DOHH2 (cell line): ENCODE results near the gene OCA2.

Source experiments
- H3F3A ChIP-seq: fragments of 200-600 bp; sonication (generic), shearing (Covaris generic); 2 replicates; pipeline ENCODE4 v1.6.0; 2016; ENCODE audit warnings: antibody characterized with exemption, mild to moderate bottlenecking; ENCODE audit not compliant: control insufficient read depth, insufficient read depth
- H3K27ac ChIP-seq: fragments of 200-600 bp; sonication (generic); 2 replicates; pipeline ENCODE4 v1.5.1; 2014; ENCODE audit warnings: low read depth, mild to moderate bottlenecking, low read length, moderate library complexity
- H3K27me3 ChIP-seq: fragments of 200-600 bp; sonication (generic); 2 replicates; pipeline ENCODE4 v1.6.1; 2014; ENCODE audit warnings: mild to moderate bottlenecking, low read length, mixed read lengths; ENCODE audit not compliant: control insufficient read depth
- H3K36me3 ChIP-seq: fragments of 200-600 bp; sonication (generic); 2 replicates; pipeline ENCODE4 v1.6.1; 2014; ENCODE audit warnings: mild to moderate bottlenecking, low read length, moderate library complexity, mixed read lengths; ENCODE audit not compliant: control insufficient read depth
- H3K4me1 ChIP-seq: fragments of 200-600 bp; sonication (generic); 2 replicates; pipeline ENCODE4 v1.6.1; 2014; ENCODE audit warnings: mild to moderate bottlenecking, low read length, mixed read lengths; ENCODE audit not compliant: control insufficient read depth
- H3K4me2 ChIP-seq: fragments of 200-600 bp; sonication (generic); 2 replicates; pipeline ENCODE4 v1.6.0; 2014; ENCODE audit warnings: mild to moderate bottlenecking, low read length, moderate library complexity
- H3K4me3 ChIP-seq: fragments of 200-600 bp; sonication (generic); 2 replicates; pipeline ENCODE4 v1.5.1; 2014; ENCODE audit warnings: mild to moderate bottlenecking, low read length, mixed read lengths
- H3K79me2 ChIP-seq: fragments of 200-600 bp; sonication (generic); 2 replicates; pipeline ENCODE4 v1.6.1; 2014; ENCODE audit warnings: mild to moderate bottlenecking, low read length, mixed read lengths; ENCODE audit not compliant: control insufficient read depth
- H3K9me2 ChIP-seq: fragments of 200-600 bp; sonication (generic); replicated peaks from 2 replicates; pipeline ENCODE4 v1.6.1; 2014; ENCODE audit warnings: mild to moderate bottlenecking, low read length, mixed read lengths; ENCODE audit not compliant: control insufficient read depth
- H3K9me3 ChIP-seq: fragments of 200-600 bp; sonication (generic); 2 replicates; pipeline ENCODE4 v1.6.1; 2014; ENCODE audit warnings: antibody characterized with exemption, low read length, mixed read lengths; ENCODE audit not compliant: control insufficient read depth, insufficient read depth
- H4K20me1 ChIP-seq: fragments of 200-600 bp; sonication (generic); 2 replicates; pipeline ENCODE4 v1.6.0; 2014; ENCODE audit warnings: low read depth, mild to moderate bottlenecking, antibody characterized with exemption, low read length, moderate library complexity; ENCODE audit not compliant: control insufficient read depth, insufficient read depth
- CTCF ChIP-seq: fragments of 200-600 bp; sonication (generic); IDR thresholded peaks from one replicate; pipeline ENCODE4 v1.5.1; 2014; ENCODE audit warnings: antibody characterized with exemption, mild to moderate bottlenecking, low read depth, low read length; ENCODE audit not compliant: poor library complexity, severe bottlenecking
- EZH2phosphoT487 ChIP-seq: fragments of 200-600 bp; sonication (generic); IDR thresholded peaks from 2 replicates; pipeline ENCODE4 v1.6.1; 2017; ENCODE audit warnings: borderline replicate concordance, mild to moderate bottlenecking, antibody characterized with exemption, low read length, moderate library complexity, mixed read lengths

Gene OCA2

GRCh38 chr15:28110481-28110881 lies 11.4 kb upstream of the OCA2 start:
- H3K36me3 ChIP-seq = peaks cover 41% of the 10 kb centered on the region
- H3K4me1 ChIP-seq = no peaks in the 10 kb centered on the region
- TF ChIP-seq EZH2phosphoT487 (no peak), CTCF (no peak)
- H3K27ac ChIP-seq = no peak overlapping the region
- no peaks in the 10 kb centered on the region for H3K27me3 ChIP-seq
- no peaks in the 10 kb centered on the region for H3K79me2 ChIP-seq
- H4K20me1 ChIP-seq = no peaks in the 10 kb centered on the region
- no peak overlapping the region for H3K4me2 ChIP-seq
- no peaks in the 10 kb centered on the region for H3F3A ChIP-seq
- H3K4me3 ChIP-seq = no peak overlapping the region
- no peaks in the 10 kb centered on the region for H3K9me2 ChIP-seq
- no peaks in the 10 kb centered on the region for H3K9me3 ChIP-seq

- Histone ChIP-seq H4K20me1 (no peaks in the 10 kb centered on the region), H3K9me2 (no peaks in the 10 kb centered on the region), H3K4me1 (no peaks in the 10 kb centered on the region), H3K4me3 (no peak overlapping the region), H3F3A (no peaks in the 10 kb centered on the region), H3K79me2 (no peaks in the 10 kb centered on the region), H3K27ac (no peak overlapping the region), H3K27me3 (no peaks in the 10 kb centered on the region), H3K36me3 (peaks cover 35% of the 10 kb centered on the region), H3K4me2 (no peak overlapping the region), H3K9me3 (no peaks in the 10 kb centered on the region)
- no peak for TF ChIP-seq CTCF
- TF ChIP-seq EZH2phosphoT487 = no peak
Observed at GRCh38 chr15:28109626-28110455, 10.7 kb upstream of the OCA2 start.

- Histone ChIP-seq H3K27ac (no peak overlapping the region), H3K4me2 (no peak overlapping the region), H3K9me2 (no peaks in the 10 kb centered on the region), H3K36me3 (peaks cover 15% of the 10 kb centered on the region), H3K4me3 (no peak overlapping the region), H3K79me2 (no peaks in the 10 kb centered on the region), H3K4me1 (no peaks in the 10 kb centered on the region), H3F3A (no peaks in the 10 kb centered on the region), H3K9me3 (no peaks in the 10 kb centered on the region), H3K27me3 (no peaks in the 10 kb centered on the region), H4K20me1 (no peaks in the 10 kb centered on the region)
- no peak for TF ChIP-seq EZH2phosphoT487
- TF ChIP-seq CTCF = no peak
Observed at GRCh38 chr15:28107904-28108275, 8.8 kb upstream of the OCA2 start.
